K562 (cell line): Measurements from ENCODE around the gene KRT77.

ENCODE experiments used
- CTCF ChIP-seq, 3 experiments: IDR thresholded peaks in 2 of 3; conservative IDR thresholded peaks in 1 of 3; 2 replicates each; pipeline ENCODE4 v1.5.1; 2011 to 2012; ENCODE audit warnings: low read length in 3 of 3, mild to moderate bottlenecking in 3 of 3, control low read depth in 2 of 3, improper control_type of control experiment in 1 of 3, inconsistent platforms in 1 of 3, low read depth in 1 of 3, mixed read lengths in 1 of 3, moderate library complexity in 1 of 3; ENCODE audit not compliant: insufficient read depth in 2 of 3
- ELF4 ChIP-seq: fragments of 450-650 bp; formaldehyde crosslinking; IDR thresholded peaks from 2 replicates; pipeline ENCODE4 v1.4.0; 2022; ENCODE audit warnings: missing genetic modification characterization
- EP300 ChIP-seq: IDR thresholded peaks from 2 replicates; pipeline ENCODE4 v1.6.1; 2012; ENCODE audit warnings: low read length, improper control_type of control experiment
- EZH2 ChIP-seq: IDR thresholded peaks from 2 replicates; pipeline ENCODE4 v1.6.1; 2012; ENCODE audit warnings: low read depth, mild to moderate bottlenecking, inconsistent platforms, low read length, borderline replicate concordance
- KDM4B ChIP-seq, 2 experiments: fragments of 450-650 bp in 1 of 2; sonication (generic) in 1 of 2; IDR thresholded peaks; 2 replicates each; pipeline ENCODE4 v1.6.1; 2016 to 2017; ENCODE audit warnings: borderline replicate concordance in 2 of 2, antibody characterized with exemption in 1 of 2, low read depth in 1 of 2, mild to moderate bottlenecking in 1 of 2
- MAX ChIP-seq: sonication (generic); formaldehyde crosslinking; IDR thresholded peaks from 2 replicates; pipeline ENCODE4 v1.9.0; 2022; ENCODE audit warnings: mild to moderate bottlenecking, missing genetic modification reagents
- TAF1 ChIP-seq: IDR thresholded peaks from 2 replicates; pipeline ENCODE4 v1.6.1; 2011; ENCODE audit warnings: mild to moderate bottlenecking, low read length, moderate library complexity; ENCODE audit not compliant: insufficient read depth, control insufficient read depth, severe bottlenecking; ENCODE audit errors: extremely low read depth
- YY1 ChIP-seq, 3 experiments: IDR thresholded peaks; 2 replicates each; pipeline ENCODE4 v1.6.1; 2011; ENCODE audit warnings: low read length in 2 of 3, mild to moderate bottlenecking in 2 of 3, moderate library complexity in 2 of 3, borderline replicate concordance in 1 of 3, control low read depth in 1 of 3, low read depth in 1 of 3; ENCODE audit not compliant: insufficient read depth in 3 of 3, insufficient replicate concordance in 2 of 3, control insufficient read depth in 1 of 3, insufficient read length in 1 of 3; ENCODE audit errors: extremely low read depth in 1 of 3
- ZNF274 ChIP-seq: IDR thresholded peaks from 2 replicates; pipeline ENCODE4 v1.6.1; 2011; ENCODE audit warnings: low read depth, mild to moderate bottlenecking, low read length, moderate library complexity, borderline replicate concordance
- ZNF639 ChIP-seq, 2 experiments: fragments of 200-800 bp in 1 of 2; sonication (Bioruptor generic) in 1 of 2; sonication (generic) in 1 of 2; formaldehyde crosslinking in 1 of 2; IDR thresholded peaks in 1 of 2; conservative IDR thresholded peaks in 1 of 2; 2 replicates each; pipeline versions ENCODE4 v1.5.0 to v1.6.1; 2016 to 2020; ENCODE audit warnings: missing compliant biosample characterization in 1 of 2, missing genetic modification characterization in 1 of 2, missing genetic modification reagents in 1 of 2

DNA sequence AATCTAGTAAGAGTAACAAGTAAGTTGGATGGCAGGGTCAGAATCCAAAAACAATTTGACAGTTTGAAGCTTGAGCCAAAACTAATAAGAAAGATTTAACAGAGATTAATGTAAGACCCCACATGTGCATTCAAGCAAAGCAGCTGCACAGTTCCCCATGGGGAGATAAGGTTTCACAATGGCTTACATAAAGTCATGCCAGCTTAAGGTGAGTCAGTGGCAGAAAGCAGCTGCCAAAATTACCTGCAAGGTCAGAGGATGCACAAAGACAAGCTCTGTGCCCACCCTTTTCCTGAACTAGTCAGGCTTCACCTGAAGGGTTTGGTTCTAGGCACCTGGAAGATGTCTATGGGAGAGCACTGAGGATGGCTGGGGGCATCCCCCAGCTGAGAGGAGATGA is 36.6 kb upstream of the KRT77 start:
- TF ChIP-seq YY1 (IDR thresholded peaks at IDR 0.05; ENCODE audit: borderline replicate concordance in 1 of 3, control insufficient read depth in 1 of 3, extremely low read depth in 1 of 3, insufficient read depth in 3 of 3, insufficient read length in 1 of 3, insufficient replicate concordance in 2 of 3, low read depth in 1 of 3, low read length in 2 of 3) = no peak
- no peak for TF ChIP-seq KDM4B (IDR thresholded peaks at IDR 0.05; ENCODE audit: borderline replicate concordance in 2 of 2, low read depth in 1 of 2)
- TF ChIP-seq TAF1 = no peak
- TF ChIP-seq EZH2 = no peak
- no peak for TF ChIP-seq EP300
- TF ChIP-seq ELF4 (CRISPR knock-in tag) = no peak
- no peak for TF ChIP-seq ZNF274
- no peak for TF ChIP-seq MAX (CRISPR knock-in tag)
- TF ChIP-seq CTCF (IDR thresholded peaks at IDR 0.05 in 2 of 3, conservative IDR thresholded peaks at IDR 0.05 in 1 of 3; ENCODE audit: insufficient read depth in 2 of 3, low read depth in 1 of 3, low read length in 3 of 3) = no peak
- no peak for TF ChIP-seq ZNF639 (CRISPR knock-in tag; conservative IDR thresholded peaks at IDR 0.05 in 1 of 2, IDR thresholded peaks at IDR 0.05 in 1 of 2)
